Panc1 (cell line): ENCODE data around the gene ZCCHC7. TPM values are rescaled to one million over a fixed set of nuclear protein-coding genes. Genes with fewer than 3 reads are reported as not detected.

Experiments
- ATAC-seq: fragments of 200-7000 bp; cut with Tn5 transposase; 2 replicates; pipeline ENCODE4 v1.9.1; 2020; ENCODE audit warnings: mild to moderate bottlenecking, moderate library complexity
- BruUV-seq: library from RNA; stranded (reverse); fragments of 400-500 nt; replicated peaks from 2 replicates; lab custom pipeline; 2021; lab: Mats Ljungman, UMichigan
- CTCF ChIA-PET: fragments of 300-600 bp; sonication (Branson Sonifier 250); formaldehyde crosslinking; loops from one replicate; lab custom pipeline; 2022; ENCODE audit warnings: antibody characterized with exemption; lab: Charles Lee
- POLR2A ChIA-PET: fragments of 300-600 bp; sonication (Branson Sonifier 250); formaldehyde crosslinking; loops from one replicate; lab custom pipeline; 2022; ENCODE audit warnings: antibody characterized with exemption; lab: Charles Lee
- DNase-seq: peaks from one replicate; pipeline ENCODE4 v3.0.0-alpha.2; 2010; ENCODE audit warnings: low read depth, low spot score
- H3K27ac ChIP-seq: 2 replicates; pipeline ENCODE4 v1.5.1; 2011; ENCODE audit warnings: mild to moderate bottlenecking, low read length, inconsistent platforms
- H3K27me3 ChIP-seq: fragments of 200-500 bp; sonication (Bioruptor generic); 2 replicates; pipeline ENCODE4 v1.6.0; 2014; ENCODE audit warnings: low read length, inconsistent platforms; ENCODE audit not compliant: control insufficient read depth, insufficient read depth
- H3K36me3 ChIP-seq: fragments of 200-500 bp; sonication (Bioruptor generic); 2 replicates; pipeline ENCODE4 v1.5.1; 2014; ENCODE audit warnings: inconsistent platforms, mild to moderate bottlenecking, low read length, moderate library complexity; ENCODE audit not compliant: control insufficient read depth, insufficient read depth
- H3K4me1 ChIP-seq: 2 replicates; pipeline ENCODE4 v1.5.1; 2011; ENCODE audit warnings: inconsistent platforms, mild to moderate bottlenecking, low read length, moderate library complexity; ENCODE audit not compliant: control insufficient read depth, insufficient read depth
- H3K4me3 ChIP-seq, 2 experiments: 2 replicates each; pipeline ENCODE4 v1.5.1; 2011 to 2012; ENCODE audit warnings: low read depth in 2 of 2, low read length in 2 of 2, mild to moderate bottlenecking in 2 of 2, inconsistent platforms in 1 of 2, moderate library complexity in 1 of 2
- H3K9me3 ChIP-seq: fragments of 200-500 bp; sonication (Bioruptor generic); 2 replicates; pipeline ENCODE4 v1.5.1; 2014; ENCODE audit warnings: low read depth, mild to moderate bottlenecking, inconsistent platforms, low read length, moderate library complexity; ENCODE audit not compliant: control insufficient read depth, insufficient read depth
- POLR2AphosphoS5 ChIP-seq: IDR thresholded peaks from 2 replicates; pipeline ENCODE4 v1.6.1; 2012; ENCODE audit warnings: mild to moderate bottlenecking, low read depth, low read length, moderate library complexity
- SIN3A ChIP-seq: IDR thresholded peaks from 2 replicates; pipeline ENCODE4 v1.6.1; 2012; ENCODE audit warnings: low read depth, mild to moderate bottlenecking, low read length, moderate library complexity, borderline replicate concordance; ENCODE audit not compliant: insufficient read depth
- TCF7L2 ChIP-seq: IDR thresholded peaks from 2 replicates; pipeline ENCODE4 v1.6.1; 2011; ENCODE audit warnings: mild to moderate bottlenecking, low read depth, low read length, inconsistent platforms
- in situ Hi-C: cut with HindIII; loops from 2 replicates; pipeline ENCODE4 v1.10.0; 2016; ENCODE audit warnings: low sequenced_read_pairs, low pct_unique_long_range_greater_than_20kb
- intact Hi-C: fragments of 100-400 bp; cut with micrococcal nuclease; formaldehyde crosslinking; loops from one replicate; pipeline ENCODE4 v1.10.0; 2022; ENCODE audit not compliant: unreplicated experiment
- total RNA-seq: library from RNA; stranded (reverse); gene quantifications from one replicate; pipeline ENCODE4 v1.2.1, GENCODE V29; 2021; ENCODE audit not compliant: unreplicated experiment
- TF ChIP-seq, protein P1 (sequence below), 2 experiments: IDR thresholded peaks; 2 replicates each; pipeline ENCODE4 v1.6.1; 2011 to 2012; ENCODE audit warnings: low read depth in 2 of 2, control low read depth in 1 of 2, low read length in 1 of 2, mild to moderate bottlenecking in 1 of 2, moderate library complexity in 1 of 2; ENCODE audit not compliant: insufficient read depth in 1 of 2
- TF ChIP-seq, protein P2 (sequence below): fragments of 450-650 bp; IDR thresholded peaks from 2 replicates; pipeline ENCODE4 v1.5.1; 2017; ENCODE audit warnings: mild to moderate bottlenecking

The ZCCHC7 gene
- total RNA-seq, 1 experiment from 2014 or later = 43.7 TPM

DNA sequence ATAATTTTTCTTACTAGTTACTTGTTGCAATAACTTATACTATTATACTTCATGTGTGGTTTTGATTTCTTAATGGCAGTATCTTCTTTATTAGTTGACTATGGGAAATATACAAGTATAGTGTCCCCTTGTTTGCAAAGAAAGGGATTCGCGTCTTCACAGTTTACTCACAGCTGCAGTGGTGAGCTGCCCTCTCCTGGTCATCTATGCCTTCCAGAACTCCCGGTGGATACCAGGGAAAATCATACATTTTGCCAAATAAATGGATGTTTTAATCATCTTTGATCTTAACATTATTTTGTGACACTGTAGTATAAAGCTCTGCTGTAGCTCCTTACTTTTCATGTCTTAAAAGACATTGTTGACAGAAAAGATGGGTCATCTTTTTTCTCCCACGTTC, 142.0 kb downstream of the ZCCHC7 start:
- TF ChIP-seq, protein P1, sequence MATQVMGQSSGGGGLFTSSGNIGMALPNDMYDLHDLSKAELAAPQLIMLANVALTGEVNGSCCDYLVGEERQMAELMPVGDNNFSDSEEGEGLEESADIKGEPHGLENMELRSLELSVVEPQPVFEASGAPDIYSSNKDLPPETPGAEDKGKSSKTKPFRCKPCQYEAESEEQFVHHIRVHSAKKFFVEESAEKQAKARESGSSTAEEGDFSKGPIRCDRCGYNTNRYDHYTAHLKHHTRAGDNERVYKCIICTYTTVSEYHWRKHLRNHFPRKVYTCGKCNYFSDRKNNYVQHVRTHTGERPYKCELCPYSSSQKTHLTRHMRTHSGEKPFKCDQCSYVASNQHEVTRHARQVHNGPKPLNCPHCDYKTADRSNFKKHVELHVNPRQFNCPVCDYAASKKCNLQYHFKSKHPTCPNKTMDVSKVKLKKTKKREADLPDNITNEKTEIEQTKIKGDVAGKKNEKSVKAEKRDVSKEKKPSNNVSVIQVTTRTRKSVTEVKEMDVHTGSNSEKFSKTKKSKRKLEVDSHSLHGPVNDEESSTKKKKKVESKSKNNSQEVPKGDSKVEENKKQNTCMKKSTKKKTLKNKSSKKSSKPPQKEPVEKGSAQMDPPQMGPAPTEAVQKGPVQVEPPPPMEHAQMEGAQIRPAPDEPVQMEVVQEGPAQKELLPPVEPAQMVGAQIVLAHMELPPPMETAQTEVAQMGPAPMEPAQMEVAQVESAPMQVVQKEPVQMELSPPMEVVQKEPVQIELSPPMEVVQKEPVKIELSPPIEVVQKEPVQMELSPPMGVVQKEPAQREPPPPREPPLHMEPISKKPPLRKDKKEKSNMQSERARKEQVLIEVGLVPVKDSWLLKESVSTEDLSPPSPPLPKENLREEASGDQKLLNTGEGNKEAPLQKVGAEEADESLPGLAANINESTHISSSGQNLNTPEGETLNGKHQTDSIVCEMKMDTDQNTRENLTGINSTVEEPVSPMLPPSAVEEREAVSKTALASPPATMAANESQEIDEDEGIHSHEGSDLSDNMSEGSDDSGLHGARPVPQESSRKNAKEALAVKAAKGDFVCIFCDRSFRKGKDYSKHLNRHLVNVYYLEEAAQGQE (IDR thresholded peaks at IDR 0.05; ENCODE audit: insufficient read depth in 1 of 2, low read depth in 2 of 2, low read length in 1 of 2) = no peak
- TF ChIP-seq TCF7L2 = no peak
- TF ChIP-seq, protein P2, sequence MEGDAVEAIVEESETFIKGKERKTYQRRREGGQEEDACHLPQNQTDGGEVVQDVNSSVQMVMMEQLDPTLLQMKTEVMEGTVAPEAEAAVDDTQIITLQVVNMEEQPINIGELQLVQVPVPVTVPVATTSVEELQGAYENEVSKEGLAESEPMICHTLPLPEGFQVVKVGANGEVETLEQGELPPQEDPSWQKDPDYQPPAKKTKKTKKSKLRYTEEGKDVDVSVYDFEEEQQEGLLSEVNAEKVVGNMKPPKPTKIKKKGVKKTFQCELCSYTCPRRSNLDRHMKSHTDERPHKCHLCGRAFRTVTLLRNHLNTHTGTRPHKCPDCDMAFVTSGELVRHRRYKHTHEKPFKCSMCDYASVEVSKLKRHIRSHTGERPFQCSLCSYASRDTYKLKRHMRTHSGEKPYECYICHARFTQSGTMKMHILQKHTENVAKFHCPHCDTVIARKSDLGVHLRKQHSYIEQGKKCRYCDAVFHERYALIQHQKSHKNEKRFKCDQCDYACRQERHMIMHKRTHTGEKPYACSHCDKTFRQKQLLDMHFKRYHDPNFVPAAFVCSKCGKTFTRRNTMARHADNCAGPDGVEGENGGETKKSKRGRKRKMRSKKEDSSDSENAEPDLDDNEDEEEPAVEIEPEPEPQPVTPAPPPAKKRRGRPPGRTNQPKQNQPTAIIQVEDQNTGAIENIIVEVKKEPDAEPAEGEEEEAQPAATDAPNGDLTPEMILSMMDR = peak; percentile 86
- H3K9me3 ChIP-seq = no peaks in the 10 kb centered on the region
- H3K27me3 ChIP-seq = no peaks in the 10 kb centered on the region
- in situ Hi-C loops = no loop called here
- intact Hi-C loops = loop anchor here (10.0 kb wide), 1 partner anchor 268 kb away; no protein-coding TSS in a partner anchor
- DNase-seq = no peak
- ATAC-seq = peak; percentile 71; the same call in 1 of the 2 replicates
- H3K36me3 ChIP-seq = no peaks in the 10 kb centered on the region
- no peaks in the 10 kb centered on the region for H3K4me1 ChIP-seq
- no TSS peak for BruUV-seq
- POLR2A ChIA-PET = interaction anchor here (0.6 kb wide), 1 partner anchor 359 kb away, joined by 3 read pairs; no protein-coding TSS in a partner anchor
- CTCF ChIA-PET = interaction anchor here (0.7 to 1.0 kb wide), 2 partner anchors 248 to 267 kb away, joined by 3 to 5 read pairs; no protein-coding TSS in a partner anchor
- no peak overlapping the region for H3K27ac ChIP-seq
- H3K4me3 ChIP-seq = no peak overlapping the region

DNA sequence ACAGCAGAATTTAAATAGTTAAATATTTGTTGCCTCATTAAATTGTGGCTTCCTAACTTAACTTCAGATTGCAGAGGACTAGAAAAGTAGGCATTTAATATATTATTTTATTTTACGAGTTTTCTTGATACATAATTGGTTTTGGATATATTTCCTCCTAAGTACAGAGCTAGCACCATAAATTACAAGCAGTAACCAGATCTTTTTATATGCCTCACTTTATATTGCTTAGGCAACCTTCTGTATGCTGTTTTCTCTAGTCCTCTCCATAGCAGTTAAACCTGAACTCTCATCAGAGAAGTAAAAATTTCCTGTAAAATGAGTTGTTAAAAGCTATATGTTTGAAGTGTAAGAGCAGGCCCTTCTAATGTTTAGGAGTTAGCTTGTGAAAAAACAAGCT, 144.2 kb downstream of the ZCCHC7 start:
- TF ChIP-seq, protein P2 = no peak
- TF ChIP-seq SIN3A = no peak
- TF ChIP-seq, protein P1 (IDR thresholded peaks at IDR 0.05; ENCODE audit: insufficient read depth in 1 of 2, low read depth in 2 of 2, low read length in 1 of 2) = no peak
- no peak for TF ChIP-seq POLR2AphosphoS5
- TF ChIP-seq TCF7L2 = no peak
- H3K27ac ChIP-seq = no peak overlapping the region
- H3K4me3 ChIP-seq = no peak overlapping the region
- H3K9me3 ChIP-seq = no peaks in the 10 kb centered on the region
- in situ Hi-C loops = no loop called here
- no peaks in the 10 kb centered on the region for H3K4me1 ChIP-seq
- H3K36me3 ChIP-seq = no peaks in the 10 kb centered on the region
- intact Hi-C loops = loop anchor here (10.0 kb wide), 1 partner anchor 270 kb away; no protein-coding TSS in a partner anchor
- ATAC-seq = no peak
- ChIA-PET CTCF (no interaction called here), POLR2A (interaction anchor here (1.0 kb wide), 1 partner anchor 17 kb away, joined by 3 read pairs; no protein-coding TSS in a partner anchor)
- BruUV-seq = no TSS peak
- DNase-seq = no peak
- H3K27me3 ChIP-seq = no peaks in the 10 kb centered on the region
